SK-N-MC (cell line): ENCODE data around the gene RIMBP3B.
"Not testable (repeated sequence)": the region's sequence is repeated elsewhere in the genome, so short reads cannot be mapped to it uniquely, and the experiment has no call there.

Experiments
- EZH2 ChIP-seq: fragments of 200-600 bp; sonication (generic); IDR thresholded peaks from one replicate; pipeline ENCODE4 v1.6.1; 2017; ENCODE audit warnings: antibody characterized with exemption
- POLR2AphosphoS5 ChIP-seq: IDR thresholded peaks from 2 replicates; pipeline ENCODE4 v1.6.1; 2012; ENCODE audit warnings: mild to moderate bottlenecking, low read depth, low read length, borderline replicate concordance

GRCh38 chr22:21417227-21417746 is 33.7 kb downstream of the RIMBP3B start, which contains the start of gene HIC2:
- not testable (repeated sequence) for TF ChIP-seq EZH2, POLR2AphosphoS5
